GM19240 (cell line): ENCODE measurements around the gene AHSA1.

Experiments used
- DNase-seq: peaks from one replicate; pipeline ENCODE4 v3.0.0; 2011; ENCODE audit warnings: low spot score; ENCODE audit not compliant: insufficient read length

AHSA1 gene

GRCh38 chr14:77508249-77508648 lies 50.4 kb downstream of the AHSA1 start:
- no peak for DNase-seq

- no peak for DNase-seq
Observed at GRCh38 chr14:77508876-77509275, 51.0 kb downstream of the AHSA1 start.

- no peak for DNase-seq
Observed at GRCh38 chr14:77509366-77509765, 51.5 kb downstream of the AHSA1 start.

- no peak for DNase-seq
Observed at GRCh38 chr14:77511486-77512162, 53.7 kb downstream of the AHSA1 start.

- DNase-seq, result no peak
Observed at GRCh38 chr14:77516126-77516525, 58.2 kb downstream of the AHSA1 start.
